GM10266 (cell line): Measurements from ENCODE around the gene IL1RAPL1.

Source experiments
- DNase-seq: peaks from one replicate; pipeline ENCODE4 v3.0.0; 2012; ENCODE audit errors: extremely low spot score
- CTCF ChIP-seq: IDR thresholded peaks from 2 replicates; pipeline ENCODE4 v1.5.1; 2012; ENCODE audit warnings: mild to moderate bottlenecking, low read depth; ENCODE audit not compliant: control insufficient read depth, insufficient read depth; ENCODE audit errors: missing control alignments

Gene IL1RAPL1

GRCh38 chrX:28802625-28803024 lies 215.4 kb downstream of the IL1RAPL1 start:
- DNase-seq, result no peak
- no peak for TF ChIP-seq CTCF

- no peak for DNase-seq
These were observed 248.7 kb downstream of the IL1RAPL1 start for GRCh38 chrX:28835991-28836390.

GRCh38 chrX:28843817-28844216 lies 256.6 kb downstream of the IL1RAPL1 start:
- no peak for TF ChIP-seq CTCF
- DNase-seq, result no peak

More at GRCh38 chrX:28835991-28836390, 248.7 kb downstream of the IL1RAPL1 start:
- no peak for TF ChIP-seq CTCF

- no peak for DNase-seq
- TF ChIP-seq CTCF, result no peak
These were observed 260.2 kb downstream of the IL1RAPL1 start for GRCh38 chrX:28847423-28847822.

GRCh38 chrX:28848707-28849106 lies 261.5 kb downstream of the IL1RAPL1 start:
- DNase-seq, result no peak
- TF ChIP-seq CTCF, result no peak

GRCh38 chrX:28850955-28851354 lies 263.7 kb downstream of the IL1RAPL1 start:
- no peak for DNase-seq
- no peak for TF ChIP-seq CTCF

GRCh38 chrX:28851871-28852270 lies 264.6 kb downstream of the IL1RAPL1 start:
- DNase-seq, result no peak
- no peak for TF ChIP-seq CTCF
